IPS-NIHi11 (cell line): Measurements from ENCODE around the gene AKT1S1.
"Not testable (repeated sequence)": the region's sequence is repeated elsewhere in the genome, so short reads cannot be mapped to it uniquely, and the experiment has no call there.

Source experiments
- DNase-seq: peaks from one replicate; pipeline ENCODE4 v3.0.0; 2012; ENCODE audit warnings: mixed read lengths, low spot score

The AKT1S1 gene

DNA sequence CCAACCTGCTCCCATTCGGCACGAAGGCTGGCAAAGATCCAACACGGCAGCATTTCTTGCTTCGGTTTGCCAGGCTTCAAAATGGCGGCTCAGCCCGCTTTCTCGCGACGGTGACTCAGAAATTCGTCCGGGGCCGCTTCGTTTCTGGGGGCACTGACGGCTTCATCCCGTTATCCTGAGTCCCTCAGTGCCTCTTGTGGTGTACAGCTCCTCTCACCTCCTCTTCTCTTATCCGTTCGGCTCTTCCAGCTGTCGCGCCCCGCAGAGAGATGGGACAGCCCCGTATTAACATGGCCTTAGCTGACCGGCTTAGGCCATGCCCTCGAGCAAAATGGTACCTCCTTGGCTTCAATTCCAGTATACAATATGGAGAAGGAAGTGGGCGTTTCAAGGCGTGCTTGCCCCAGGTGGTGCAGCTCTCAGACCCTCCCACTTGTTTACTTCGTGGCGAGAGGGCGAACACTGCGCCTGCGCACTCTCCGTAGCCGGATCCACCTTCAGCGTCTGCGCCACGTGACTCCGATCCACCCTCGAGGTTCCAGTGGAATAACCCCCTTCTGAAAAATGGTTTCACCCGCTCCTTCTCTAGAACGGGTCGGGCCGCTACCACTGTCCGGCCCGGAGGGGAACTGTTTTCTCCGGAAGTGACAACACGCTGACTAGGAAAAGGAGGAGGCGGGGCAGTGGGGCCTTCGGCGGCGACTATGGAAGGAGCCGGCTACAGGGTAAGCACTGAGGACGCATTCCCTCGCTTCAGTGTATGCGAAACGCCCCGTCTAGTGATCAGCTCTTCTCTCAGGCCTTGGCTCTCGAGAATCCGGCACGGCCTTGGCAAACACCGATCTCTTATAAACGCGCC lies at the start of gene AKT1S1, which contains the start of gene TBC1D17:
TSS of gene AKT1S1 (minus strand) at position 336 of the 859 bp plus-strand sequence. CDS start 4,060 bp downstream, outside the sequence.
TSS of gene TBC1D17 (plus strand) at position 683 of the 859 bp plus-strand sequence. CDS start at position 705, 22 bp downstream.
- DNase-seq, result peak; percentile 83

DNA sequence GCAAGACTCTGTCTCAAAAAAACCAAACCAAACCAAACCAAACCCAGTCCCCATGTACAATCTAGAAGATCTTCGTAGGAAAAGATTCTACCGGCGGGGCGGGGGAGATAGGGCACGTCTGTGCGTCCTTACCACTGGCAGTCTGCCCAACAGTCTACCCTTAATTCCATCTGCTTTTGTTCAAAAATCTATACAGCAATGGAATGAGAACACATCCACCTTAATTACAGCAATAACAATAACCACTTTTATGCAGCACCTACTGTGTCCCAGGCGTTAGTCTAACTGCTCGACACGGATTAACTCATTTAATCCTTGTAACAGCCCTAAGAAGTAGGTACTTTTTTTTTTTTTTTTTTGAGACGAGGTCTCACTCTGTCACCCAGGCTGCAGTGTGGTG lies 49.4 kb upstream of the AKT1S1 start:
- DNase-seq, result no peak

DNA sequence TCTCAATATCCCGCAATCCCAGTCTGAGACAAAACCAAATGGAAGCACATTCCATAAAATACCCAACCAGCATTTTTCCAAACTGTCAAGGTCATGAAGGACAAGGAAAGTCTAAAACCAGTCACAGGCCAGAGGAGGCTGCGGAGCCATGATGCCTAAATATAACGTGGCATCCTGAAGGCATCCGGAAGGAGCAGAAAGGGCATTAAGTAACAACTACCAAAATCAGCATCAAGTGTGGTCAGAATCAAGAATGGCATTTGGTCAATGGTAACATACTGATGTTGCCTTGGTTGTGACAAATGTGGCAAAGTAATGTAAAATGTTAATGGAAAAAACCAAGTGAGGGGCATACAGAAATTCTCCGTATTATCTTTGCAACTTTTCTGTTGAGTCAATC lies 48.3 kb upstream of the AKT1S1 start:
- DNase-seq, result no peak

DNA sequence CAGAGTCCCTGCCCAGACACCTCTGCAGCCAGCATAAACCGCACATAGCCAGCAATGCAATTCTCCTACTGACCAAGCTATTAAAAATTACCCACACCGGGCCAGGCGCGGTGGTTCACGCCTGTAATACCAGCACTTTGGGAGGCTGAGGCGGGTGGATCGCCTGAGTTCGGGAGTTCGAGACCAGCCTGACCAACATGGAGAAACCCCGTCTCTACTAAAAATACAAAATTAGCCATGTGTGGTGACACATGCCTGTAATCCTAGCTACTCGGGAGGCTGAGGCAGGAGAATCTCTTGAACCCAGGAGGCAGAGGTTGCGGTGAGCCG lies 47.7 kb upstream of the AKT1S1 start:
- DNase-seq, result not testable (repeated sequence)

DNA sequence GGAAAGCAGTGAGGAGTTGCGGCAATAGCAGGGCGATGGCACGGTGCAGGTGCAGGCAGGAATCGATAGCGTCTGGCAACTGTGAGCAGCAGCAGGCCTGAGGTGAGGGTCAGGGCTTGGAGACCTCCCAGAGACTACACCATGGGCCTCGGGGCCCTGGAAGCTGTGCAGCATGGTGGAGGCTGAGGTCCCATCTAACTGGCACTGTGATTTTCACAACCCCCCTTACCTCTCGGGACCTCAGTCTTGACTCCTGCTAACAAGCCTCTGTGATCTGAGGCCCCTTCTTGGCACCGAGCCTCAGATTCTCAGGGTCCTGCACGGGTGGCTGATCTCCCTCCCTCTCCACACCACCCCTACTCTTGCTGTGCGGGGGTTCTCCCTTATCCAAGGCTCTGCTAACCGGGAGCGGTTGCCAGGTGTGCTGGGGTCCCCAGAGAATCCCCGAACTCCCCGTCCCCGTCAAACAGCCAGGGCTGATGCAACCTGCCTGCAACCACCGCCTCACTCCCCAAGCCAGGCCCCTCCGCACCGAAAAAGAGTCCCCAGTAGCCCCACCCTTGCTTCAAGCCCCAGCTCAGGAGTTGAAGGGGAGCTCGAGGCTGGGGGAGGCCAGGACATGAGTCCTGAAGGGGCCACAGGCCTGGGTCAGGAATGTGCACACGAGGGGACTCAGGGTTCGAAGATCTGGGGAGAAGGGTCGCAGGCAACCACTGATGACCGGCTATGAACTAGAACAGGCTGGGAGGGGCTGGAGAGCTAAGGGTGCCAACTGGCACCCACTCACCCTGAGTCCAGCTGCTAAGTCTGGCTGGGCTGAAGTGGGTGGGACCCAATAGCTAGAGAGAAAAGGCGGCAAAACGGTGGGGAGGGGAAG lies 47.1 kb upstream of the AKT1S1 start:
- DNase-seq, result no peak

DNA sequence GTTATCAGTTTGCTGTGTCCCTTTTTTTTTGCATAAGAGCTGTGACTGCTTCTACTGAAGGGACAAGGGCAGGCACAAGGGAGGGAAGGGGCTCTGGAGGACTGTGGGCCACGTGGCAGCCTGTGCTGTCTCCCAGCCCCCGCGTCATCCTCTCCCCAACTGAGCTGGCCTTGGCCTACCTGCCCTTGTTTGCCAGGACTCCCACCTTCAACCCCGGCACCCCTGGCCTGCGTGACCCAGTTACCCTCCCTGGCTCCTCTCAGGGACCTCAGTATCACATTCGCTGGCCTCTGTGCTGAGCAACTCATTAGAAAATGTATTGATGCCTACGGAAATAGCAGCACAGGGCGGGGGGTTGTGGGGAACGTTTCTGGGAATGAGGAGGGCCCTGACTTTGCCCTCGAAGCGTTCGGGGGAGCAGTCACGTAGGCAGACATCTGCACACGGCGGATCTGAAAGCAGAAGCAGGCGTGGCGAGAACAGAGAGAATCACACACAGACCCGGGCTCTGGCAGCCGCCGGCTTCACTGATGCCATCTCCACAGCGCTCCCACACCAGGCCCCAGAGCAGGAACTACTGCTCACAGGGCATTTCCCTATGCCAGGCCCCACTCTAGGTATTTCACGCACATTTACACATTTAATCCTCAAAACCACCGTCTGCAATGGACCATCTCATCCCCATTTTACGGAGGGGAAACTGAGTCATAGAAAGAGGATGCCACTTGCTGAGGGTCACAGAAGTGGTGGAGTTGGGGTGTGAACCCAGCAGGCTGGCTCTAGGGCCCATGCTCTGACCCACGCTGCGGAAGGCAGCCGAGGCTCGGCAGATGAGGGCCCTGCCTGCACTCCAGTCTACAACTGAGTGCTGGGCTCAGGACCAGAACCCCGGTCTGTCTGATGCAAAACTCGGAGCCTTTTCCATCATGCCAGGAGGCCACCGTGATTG lies 46.2 kb upstream of the AKT1S1 start:
- DNase-seq, result no peak

DNA sequence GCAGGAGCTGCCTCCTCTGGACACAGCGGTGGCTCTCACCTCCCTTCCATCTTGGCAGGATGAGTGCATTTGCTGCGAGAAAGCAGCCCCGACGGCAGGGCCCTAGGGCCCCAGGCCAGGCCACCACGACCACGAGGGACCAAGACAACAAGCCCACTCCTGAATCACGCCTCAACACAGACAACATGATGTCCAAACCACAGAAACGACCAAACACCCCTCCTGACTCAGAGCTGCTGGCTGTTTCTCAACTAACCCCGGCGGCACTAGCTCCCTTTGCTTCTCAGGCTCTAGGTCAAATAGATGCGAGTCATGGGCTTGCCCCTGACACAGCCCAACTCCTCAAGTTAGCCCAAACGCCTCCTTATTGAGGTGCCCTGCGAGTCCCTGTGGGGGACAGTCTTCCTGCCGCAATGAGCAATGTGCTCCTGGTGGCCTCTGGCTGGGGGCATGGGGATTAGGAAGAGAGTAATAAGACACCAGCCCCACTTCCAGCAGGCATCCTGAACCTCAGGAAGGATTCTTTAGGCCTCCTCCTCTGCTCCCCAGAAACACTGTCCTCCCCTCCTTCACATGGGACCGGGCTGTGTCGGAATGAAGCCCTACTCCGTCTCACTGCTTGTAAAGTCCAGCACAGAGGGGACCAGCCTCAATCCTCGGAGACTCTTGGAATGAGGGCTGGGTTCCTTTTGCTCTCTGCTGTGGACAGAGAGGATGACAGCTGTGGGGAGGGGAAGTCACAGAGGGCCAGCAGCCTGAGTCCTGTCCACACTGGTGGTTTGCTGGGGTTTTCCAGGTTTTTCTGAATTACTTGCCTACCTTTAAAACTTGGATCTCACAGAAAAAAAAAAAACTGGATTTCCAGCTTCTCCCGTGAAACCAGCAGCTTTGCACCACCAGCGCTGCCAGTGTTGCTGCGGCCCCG lies 45.0 kb upstream of the AKT1S1 start:
- no peak for DNase-seq

DNA sequence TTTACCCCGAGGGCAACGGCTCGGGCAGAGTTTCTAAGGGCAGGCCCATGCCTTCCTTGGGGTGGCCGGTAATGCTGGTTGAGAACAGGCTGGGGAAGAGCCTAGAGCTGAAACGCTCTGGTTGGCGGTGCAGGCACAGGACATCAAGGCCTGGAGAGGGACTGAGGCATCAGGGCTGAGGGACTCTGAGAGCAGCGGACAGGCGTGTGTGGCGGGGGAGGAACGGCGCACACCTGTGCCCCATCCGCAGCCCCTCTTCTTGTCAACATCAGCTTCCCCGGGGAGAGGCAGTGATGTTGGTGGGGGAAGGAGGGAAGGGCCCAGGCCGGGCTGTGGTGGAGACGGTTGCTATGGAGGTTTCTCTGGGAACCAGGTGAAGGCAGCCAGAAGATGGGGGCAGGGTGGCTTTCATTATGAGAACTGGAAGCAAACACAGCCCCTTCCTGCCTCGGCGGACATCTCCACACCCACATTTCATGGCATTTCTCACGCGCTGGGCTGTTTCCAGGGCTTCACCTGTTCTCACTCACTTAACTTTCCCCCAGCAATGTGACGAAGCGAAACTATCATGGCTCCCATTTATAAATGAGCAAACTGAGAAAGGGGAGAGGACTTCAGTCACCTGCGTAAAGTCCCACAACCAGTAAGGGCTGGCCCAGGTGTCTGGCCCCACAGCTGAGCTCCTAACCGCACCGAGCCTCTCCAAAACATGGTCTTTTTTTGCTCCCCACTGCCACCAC lies 43.6 kb upstream of the AKT1S1 start:
- no peak for DNase-seq

DNA sequence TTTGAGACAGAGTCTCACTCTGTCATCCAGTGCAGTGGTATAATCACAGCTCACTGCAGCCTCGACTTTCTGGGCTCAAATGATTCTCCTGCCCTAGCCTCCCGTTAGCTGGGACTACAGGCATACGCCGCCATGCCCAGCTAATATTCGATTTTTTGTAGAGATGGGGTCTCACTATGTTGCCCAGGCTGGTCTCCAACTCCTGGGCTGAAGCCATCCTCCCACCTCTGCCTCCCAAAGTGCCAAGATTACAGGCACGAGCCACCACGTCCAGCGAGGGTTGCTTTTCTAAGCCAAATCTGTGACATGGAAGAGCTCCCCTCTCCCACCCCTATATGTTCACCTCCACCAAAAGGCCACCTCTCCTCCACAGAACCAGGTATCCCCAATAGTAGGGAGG lies 40.9 kb upstream of the AKT1S1 start:
- DNase-seq, result no peak

DNA sequence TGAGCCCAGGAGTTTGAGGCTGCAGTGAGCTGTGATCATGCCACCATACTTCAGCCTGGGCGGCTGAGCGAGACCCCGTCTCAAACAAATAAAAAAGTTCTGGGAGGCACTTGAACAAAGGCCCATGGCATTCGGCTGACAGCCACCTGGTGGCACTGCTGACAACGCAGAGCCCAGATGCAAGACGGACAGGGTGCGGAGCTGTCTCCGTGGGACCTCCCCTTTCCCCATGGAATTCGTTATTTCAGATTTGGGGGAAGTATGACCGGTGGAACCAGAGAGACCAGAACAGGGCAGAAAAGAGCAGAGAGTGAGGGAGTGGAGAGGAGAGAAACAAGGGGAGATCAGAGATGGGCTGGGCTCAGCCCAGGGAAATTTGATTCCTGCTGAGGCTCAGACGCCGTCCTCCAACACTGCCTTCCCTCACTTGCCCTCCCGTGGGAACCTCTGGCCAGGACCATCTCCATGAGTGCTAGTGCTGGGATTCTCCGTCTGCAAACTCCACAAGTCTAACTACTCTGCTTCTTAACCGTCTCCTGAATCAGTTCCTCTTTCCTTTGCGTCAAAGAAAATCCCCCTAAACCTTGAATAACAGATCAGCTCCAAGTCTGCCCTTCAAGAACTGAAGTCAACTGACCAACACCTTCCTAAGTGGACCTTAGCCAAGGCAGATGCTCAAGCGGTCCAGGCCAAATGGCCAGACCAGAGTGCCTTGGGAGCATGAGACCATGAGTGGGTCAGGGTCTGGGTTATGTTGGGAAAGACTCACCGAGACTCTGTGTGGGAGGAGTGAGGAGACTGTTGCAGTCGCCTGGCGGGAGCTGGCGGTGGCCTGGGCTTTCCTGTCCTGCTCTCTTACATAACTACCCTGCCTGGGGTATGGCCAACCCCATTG lies 39.9 kb upstream of the AKT1S1 start:
- peak; percentile 67 for DNase-seq

DNA sequence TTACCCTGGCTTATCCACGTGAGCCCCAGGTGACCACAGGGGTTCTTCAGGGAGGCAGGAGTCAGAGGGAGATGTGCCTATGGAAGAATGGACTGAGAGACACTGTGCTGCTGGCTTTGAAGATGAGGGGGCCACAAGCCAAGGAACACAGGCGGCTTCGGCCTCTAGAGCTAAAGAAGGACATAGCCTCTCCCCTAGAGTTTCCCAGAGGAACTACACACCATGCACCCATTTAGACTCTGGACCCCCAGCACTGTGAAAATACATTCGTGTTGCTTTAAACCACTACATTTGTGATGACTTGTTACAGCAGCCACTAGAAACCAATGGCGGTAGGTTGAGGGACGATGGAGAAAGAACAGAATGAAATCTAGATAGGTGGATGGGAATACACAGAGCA lies 38.1 kb upstream of the AKT1S1 start:
- DNase-seq, result no peak

DNA sequence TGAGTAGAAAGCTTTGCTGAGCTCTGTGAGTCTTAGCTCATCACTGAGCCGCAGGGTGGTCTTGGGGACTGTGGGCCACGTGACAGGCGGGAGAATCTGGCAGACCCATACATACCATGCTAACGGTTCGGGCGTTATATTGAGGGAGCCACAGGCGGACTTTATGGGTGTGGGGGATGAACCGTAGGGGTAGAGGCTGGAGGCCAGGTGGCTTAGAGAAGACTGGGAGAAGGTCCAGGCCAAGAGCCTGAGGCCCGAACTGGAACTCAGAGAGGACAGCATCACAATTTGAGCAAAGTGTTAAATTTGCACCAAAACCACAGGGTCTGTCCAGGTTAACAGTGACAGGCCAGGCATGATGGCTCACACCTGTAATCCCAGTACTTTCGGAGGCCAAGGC lies 36.6 kb upstream of the AKT1S1 start:
- no peak for DNase-seq

DNA sequence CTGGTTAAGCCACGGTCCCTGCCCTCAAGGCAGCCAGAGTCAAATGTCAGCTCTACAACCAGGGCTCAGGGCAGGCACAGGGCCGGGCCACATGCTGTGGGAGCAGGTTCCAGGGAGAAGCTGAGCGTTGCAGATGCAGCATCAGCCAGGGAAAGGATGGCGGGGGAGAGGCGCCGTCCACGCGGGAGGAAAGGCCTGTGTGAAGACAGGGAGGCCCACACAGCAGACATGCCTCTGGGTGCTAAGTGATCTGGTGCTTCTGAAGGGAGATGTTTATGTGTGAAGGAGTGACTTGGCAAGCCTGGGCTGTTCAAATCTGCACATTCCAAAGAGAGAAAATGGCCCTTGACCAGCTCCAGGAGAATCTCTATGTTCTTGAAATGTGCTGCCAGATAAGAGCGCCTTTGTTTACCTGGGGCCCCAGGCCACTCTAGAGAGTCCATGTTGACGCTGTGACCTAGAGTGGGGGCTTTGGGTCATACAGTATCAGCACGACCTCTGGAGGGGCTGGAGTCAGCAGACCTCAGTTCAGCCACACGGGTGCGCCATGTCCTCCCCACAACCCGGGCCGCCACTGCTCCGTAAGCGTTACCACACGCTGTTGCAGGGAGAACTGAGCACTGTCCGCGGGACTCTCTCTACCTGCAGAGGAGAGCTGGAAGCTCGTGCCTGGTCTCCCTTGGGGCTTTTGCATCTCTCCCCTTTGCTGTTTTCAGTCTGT lies 36.0 kb upstream of the AKT1S1 start:
- peak; percentile 59 for DNase-seq

DNA sequence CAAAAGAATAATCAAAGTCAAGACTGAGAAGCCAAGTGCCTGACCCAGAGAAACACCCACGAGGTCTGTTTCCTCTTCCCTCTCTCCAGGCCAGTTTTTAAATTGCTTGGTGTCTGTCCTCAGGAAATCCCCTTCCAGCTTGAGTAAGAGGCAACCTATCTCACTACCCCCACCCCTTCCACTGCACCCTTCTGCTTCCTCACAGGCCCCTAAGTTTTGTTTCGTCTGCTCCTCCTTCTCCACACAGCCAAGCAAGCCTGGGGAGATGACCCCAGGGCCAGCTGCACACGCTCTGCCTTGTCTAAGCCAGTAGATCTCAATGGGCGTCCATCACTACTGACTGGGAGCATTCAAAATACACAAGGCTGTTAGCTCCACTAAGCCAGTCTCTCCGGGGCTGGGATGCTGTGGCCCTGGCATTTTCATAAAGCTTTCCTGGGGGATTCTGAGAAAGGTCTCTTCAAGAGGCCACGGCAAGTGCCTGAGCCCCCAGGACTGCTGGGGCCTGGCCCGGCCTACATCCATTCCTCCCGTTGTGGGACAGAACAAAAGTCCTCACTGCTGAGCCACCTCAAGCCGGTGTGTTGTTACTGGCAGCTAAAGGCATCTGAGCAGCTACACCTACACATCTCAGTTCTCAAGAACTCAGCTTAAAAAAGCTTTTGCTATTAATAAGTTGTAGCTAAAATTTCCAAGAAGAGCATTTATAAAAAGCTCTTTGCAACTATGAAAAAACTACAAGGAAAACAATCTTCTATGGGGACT lies 34.4 kb upstream of the AKT1S1 start:
- DNase-seq, result no peak

DNA sequence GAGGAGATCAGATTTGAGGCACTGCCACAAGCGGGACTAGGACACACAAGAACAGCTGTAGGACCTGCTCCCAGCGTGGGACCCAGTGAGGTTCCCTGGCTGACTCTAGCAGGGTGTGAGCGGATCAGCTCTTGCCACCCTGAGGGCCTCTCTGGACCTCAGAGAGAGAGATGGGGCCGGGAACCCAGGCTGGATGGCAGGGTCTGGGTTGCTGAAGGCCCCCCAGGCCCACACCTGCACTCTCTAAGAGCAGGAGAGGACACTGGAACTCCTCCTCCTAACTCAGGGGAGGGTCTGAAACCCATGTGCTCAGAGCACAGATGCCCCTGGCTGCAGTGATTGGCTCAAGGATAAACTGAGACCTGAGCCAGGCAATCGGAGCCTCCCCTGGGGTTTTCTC lies 33.0 kb upstream of the AKT1S1 start:
- DNase-seq, result no peak

DNA sequence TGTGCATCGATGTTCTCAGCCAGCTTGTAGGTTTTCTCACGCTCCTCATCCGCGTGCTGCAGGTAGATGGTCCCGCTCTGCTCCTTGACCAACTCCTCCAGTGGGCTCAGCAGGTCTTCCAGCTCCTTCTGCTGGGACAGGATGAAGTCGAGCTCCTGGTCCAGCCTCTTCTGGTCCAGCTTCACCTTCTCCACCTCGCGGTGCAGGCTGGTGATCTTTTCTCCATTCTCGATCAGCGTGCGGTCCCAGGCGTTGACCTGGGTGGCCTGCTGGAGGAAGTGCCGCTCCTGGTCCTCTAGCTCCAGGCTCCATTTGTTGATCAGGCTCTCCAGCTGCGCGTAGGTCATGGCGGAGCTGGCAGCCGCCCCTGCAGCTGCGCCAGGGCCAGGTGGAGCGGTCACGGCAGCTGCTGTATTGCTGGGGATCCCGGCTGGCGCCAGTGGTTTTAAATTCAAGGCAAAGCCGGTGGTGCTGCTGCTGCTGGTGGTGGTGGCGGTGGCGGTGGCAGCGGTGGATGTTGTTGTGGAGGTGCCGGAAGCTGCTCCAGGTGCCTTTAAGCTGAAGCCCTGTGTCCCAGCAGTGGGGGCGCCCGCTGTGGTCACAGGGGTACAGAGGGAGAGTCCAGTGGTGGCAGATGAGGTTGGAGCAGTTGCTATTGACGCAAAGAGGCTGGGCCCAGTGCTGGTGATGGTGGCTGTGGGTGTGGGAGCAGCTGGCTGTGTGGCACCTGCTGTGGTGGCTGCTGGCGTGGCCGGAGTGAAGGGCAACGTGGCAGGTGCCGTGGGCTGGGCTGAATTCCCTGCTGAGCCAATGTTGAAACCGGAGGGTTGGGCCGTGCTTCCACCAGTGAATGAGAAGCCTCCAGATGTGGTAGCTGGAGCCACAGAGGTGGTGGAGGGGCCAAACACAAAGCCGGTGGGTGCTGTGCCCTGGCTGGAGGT lies 31.6 kb upstream of the AKT1S1 start:
- DNase-seq, result no peak
